ENCODE results near the gene KBTBD6.

GRCh38 chr13:41079725-41080124, 52.9 kb downstream of the KBTBD6 start:
- TF ChIP-seq CTCF (IDR thresholded peaks at IDR 0.05) (no peak), MXI1 (IDR thresholded peaks at IDR 0.05; ENCODE audit: low read depth, low read length) (no peak), TAF1 (IDR thresholded peaks at IDR 0.05; ENCODE audit: borderline replicate concordance, low read depth, low read length) (no peak), USF2 (IDR thresholded peaks at IDR 0.05; ENCODE audit: borderline replicate concordance, low read depth, low read length) (no peak), CHD2 (IDR thresholded peaks at IDR 0.05; ENCODE audit: low read length, partially characterized antibody) (no peak), SIN3A (IDR thresholded peaks at IDR 0.05; ENCODE audit: borderline replicate concordance, low read depth, low read length) (no peak)
